ENCODE data around the gene GPR171. TPM values are rescaled to one million over a fixed set of nuclear protein-coding genes. Genes with fewer than 3 reads are reported as not detected.
A peak's percentile ranks its signal among the peaks of the same experiment; 100 is the strongest.

The GPR171 gene
- total RNA-seq, 2 experiments from 2014 or later = 91.8 to 101 TPM

- ATAC-seq = no peak
- POLR2A ChIA-PET = interaction anchor here (0.7 to 5.1 kb wide), 6 partner anchors 10 to 25 kb away, joined by 3 to 46 read pairs (median 4); no protein-coding TSS in a partner anchor
- no peak for DNase-seq
Observed at GRCh38 chr3:151182349-151183079, 20.5 kb downstream of the GPR171 start.

GRCh38 chr3:151178208-151178845 is 24.7 kb downstream of the GPR171 start:
- H3K36me3 Mint-ChIP-seq (ENCODE audit: low read depth) = no peaks in the 10 kb centered on the region
- peaks cover 22% of the 10 kb centered on the region for H3K4me1 Mint-ChIP-seq (ENCODE audit: low read depth)
- H3K27me3 Mint-ChIP-seq = no peaks in the 10 kb centered on the region
- H3K4me3 Mint-ChIP-seq = no peak overlapping the region
- TF ChIP-seq CTCF (IDR thresholded peaks at IDR 0.05) = no peak
- ChIA-PET CTCF (interaction anchor here (1.1 to 2.0 kb wide), 3 partner anchors 10 to 49 kb away, joined by 4 to 9 read pairs (median 4); no protein-coding TSS in a partner anchor), POLR2A (interaction anchor here (1.0 to 1.3 kb wide), 2 partner anchors 15 to 22 kb away, joined by 3 to 4 read pairs; no protein-coding TSS in a partner anchor)
- no peak overlapping the region for H3K27ac Mint-ChIP-seq
- no peaks in the 10 kb centered on the region for H3K9me3 Mint-ChIP-seq
- DNase-seq (no peak), ATAC-seq (no peak)
- intact Hi-C loops (cut with micrococcal nuclease) = no loop called here

More at GRCh38 chr3:151182349-151183079, 20.5 kb downstream of the GPR171 start:
- Mint-ChIP-seq H3K9me3 (no peaks in the 10 kb centered on the region), H3K36me3 (ENCODE audit: low read depth) (no peaks in the 10 kb centered on the region), H3K27ac (peak overlapping the region; percentile 84), H3K4me3 (no peak overlapping the region), H3K27me3 (no peaks in the 10 kb centered on the region), H3K4me1 (ENCODE audit: low read depth) (peaks cover 47% of the 10 kb centered on the region)
- intact Hi-C loops (cut with micrococcal nuclease) = no loop called here
- CTCF ChIA-PET = interaction anchor here (0.7 to 3.4 kb wide), 5 partner anchors 10 to 28 kb away, joined by 3 to 13 read pairs (median 4); no protein-coding TSS in a partner anchor
- TF ChIP-seq CTCF (IDR thresholded peaks at IDR 0.05) = no peak

DNA sequence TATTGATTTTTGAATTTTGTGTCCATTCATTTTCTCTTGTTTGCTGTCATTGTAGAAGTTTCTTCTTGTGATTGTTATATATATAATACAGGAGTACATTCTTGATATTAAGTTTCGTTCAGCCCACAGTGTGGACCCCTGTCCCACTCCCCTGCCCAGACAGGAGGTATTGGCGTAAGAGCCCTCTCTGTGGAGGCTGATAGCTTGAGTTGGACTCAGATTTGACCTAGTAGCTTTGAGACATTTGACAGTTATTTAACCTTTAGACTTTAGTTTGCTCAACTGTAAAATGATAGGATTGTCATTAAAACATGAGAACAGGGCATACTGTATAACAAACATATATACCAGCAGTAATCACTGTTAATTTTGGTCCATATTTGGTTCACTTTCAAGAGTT is 27.1 kb downstream of the GPR171 start:
- Mint-ChIP-seq H3K4me1 (ENCODE audit: low read depth) (peaks cover 29% of the 10 kb centered on the region), H3K4me3 (no peak overlapping the region), H3K9me3 (no peaks in the 10 kb centered on the region), H3K27ac (no peak overlapping the region), H3K36me3 (ENCODE audit: low read depth) (no peaks in the 10 kb centered on the region), H3K27me3 (no peaks in the 10 kb centered on the region)
- POLR2A ChIA-PET = interaction anchor here (1.1 kb wide), 1 partner anchor 26 kb away, joined by 3 read pairs; no protein-coding TSS in a partner anchor
- ATAC-seq (no peak), DNase-seq (no peak)
- TF ChIP-seq CTCF (IDR thresholded peaks at IDR 0.05) = no peak
- intact Hi-C loops (cut with micrococcal nuclease) = no loop called here
- CTCF ChIA-PET = no interaction called here

GRCh38 chr3:151174351-151174750 is 28.7 kb downstream of the GPR171 start:
- Mint-ChIP-seq H3K27me3 (no peaks in the 10 kb centered on the region), H3K4me1 (ENCODE audit: low read depth) (peaks cover 36% of the 10 kb centered on the region), H3K27ac (no peak overlapping the region), H3K4me3 (no peak overlapping the region), H3K36me3 (ENCODE audit: low read depth) (peaks cover 2% of the 10 kb centered on the region), H3K9me3 (no peaks in the 10 kb centered on the region)
- TF ChIP-seq CTCF (IDR thresholded peaks at IDR 0.05) = no peak
- POLR2A ChIA-PET = interaction anchor here (2.0 to 2.4 kb wide), 2 partner anchors 23 to 26 kb away, joined by 7 read pairs; no protein-coding TSS in a partner anchor
- no peak for ATAC-seq
- no peak for DNase-seq
- intact Hi-C loops (cut with micrococcal nuclease) = no loop called here
- CTCF ChIA-PET = interaction anchor here (1.2 to 1.3 kb wide), 3 partner anchors 12 to 213 kb away, joined by 3 to 5 read pairs (median 3); no protein-coding TSS in a partner anchor

Measured in activated CD8-positive, alpha-beta T cell treated with anti-CD3 and anti-CD28 coated beads for 36 hours (primary cell).